Type B pancreatic cell (in vitro differentiated cells): Measurements from ENCODE around the gene TNFAIP8L2. TPM values are rescaled to one million over a fixed set of nuclear protein-coding genes. Genes with fewer than 3 reads are reported as not detected.

Experiments used
- DNase-seq: peaks from one replicate; pipeline ENCODE4 v3.0.0; 2021; ENCODE audit warnings: mixed read lengths; ENCODE audit not compliant: unreplicated experiment; ENCODE audit errors: extremely low spot score
- H3K27ac Mint-ChIP-seq: 2 replicates; pipeline ENCODE4 v1.8.0; 2021; ENCODE audit warnings: mild to moderate bottlenecking, mixed read lengths
- H3K27me3 Mint-ChIP-seq: 2 replicates; pipeline ENCODE4 v1.8.0; 2021; ENCODE audit warnings: mixed read lengths
- H3K36me3 Mint-ChIP-seq: 2 replicates; pipeline ENCODE4 v1.8.0; 2021; ENCODE audit warnings: mixed read lengths
- H3K4me1 Mint-ChIP-seq: one replicate; pipeline ENCODE4 v1.8.0; 2021; ENCODE audit warnings: mixed read lengths; ENCODE audit not compliant: unreplicated experiment
- H3K4me3 Mint-ChIP-seq: 2 replicates; pipeline ENCODE4 v1.8.0; 2021; ENCODE audit warnings: mild to moderate bottlenecking, mixed read lengths
- H3K9me3 Mint-ChIP-seq: 2 replicates; pipeline ENCODE4 v1.8.0; 2021; ENCODE audit warnings: mixed read lengths
- total RNA-seq: library from RNA; stranded (reverse); gene quantifications from 2 replicates; pipeline ENCODE4 v1.2.1, GENCODE V29; 2021; ENCODE audit warnings: low replicate concordance
- TF ChIP-seq, protein P1 (sequence below): fragments of 200-600 bp; sonication (generic); conservative IDR thresholded peaks from 2 replicates; pipeline ENCODE4 v1.5.0; 2021; ENCODE audit warnings: antibody characterized with exemption, mild to moderate bottlenecking

The TNFAIP8L2 gene
- total RNA-seq, 1 donor from 2014 or later = not detected

DNA sequence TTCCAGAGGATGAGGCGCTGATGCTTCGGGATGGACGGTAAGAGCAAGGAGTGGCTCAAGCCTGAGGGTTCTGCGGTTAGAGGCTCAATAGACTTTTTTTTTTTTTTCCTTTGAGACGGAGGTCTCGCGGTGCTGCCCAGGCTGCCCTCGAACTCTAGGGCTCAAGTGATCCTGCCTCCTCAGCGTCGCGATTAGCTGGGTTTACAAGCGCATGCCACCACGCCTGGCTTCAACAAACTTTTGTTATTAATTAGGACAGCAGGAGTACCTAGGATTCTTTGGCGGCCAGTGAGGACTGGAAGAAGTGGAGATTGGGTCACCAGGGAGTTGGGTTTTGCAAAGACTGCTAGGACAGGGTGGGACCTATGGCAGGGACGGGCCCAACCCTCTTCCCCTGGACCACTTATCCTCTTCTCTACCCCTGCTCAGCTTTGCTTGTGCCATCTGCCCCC, 10.1 kb downstream of the TNFAIP8L2 start:
- no peak for DNase-seq
- H3K36me3 Mint-ChIP-seq = peaks cover 19% of the 10 kb centered on the region
- peaks cover 4% of the 10 kb centered on the region for H3K27me3 Mint-ChIP-seq
- H3K27ac Mint-ChIP-seq = peak overlapping the region; percentile 98
- peak overlapping the region; percentile 97 for H3K4me3 Mint-ChIP-seq
- peaks cover 26% of the 10 kb centered on the region for H3K4me1 Mint-ChIP-seq
- H3K9me3 Mint-ChIP-seq = no peaks in the 10 kb centered on the region
- TF ChIP-seq, protein P1, sequence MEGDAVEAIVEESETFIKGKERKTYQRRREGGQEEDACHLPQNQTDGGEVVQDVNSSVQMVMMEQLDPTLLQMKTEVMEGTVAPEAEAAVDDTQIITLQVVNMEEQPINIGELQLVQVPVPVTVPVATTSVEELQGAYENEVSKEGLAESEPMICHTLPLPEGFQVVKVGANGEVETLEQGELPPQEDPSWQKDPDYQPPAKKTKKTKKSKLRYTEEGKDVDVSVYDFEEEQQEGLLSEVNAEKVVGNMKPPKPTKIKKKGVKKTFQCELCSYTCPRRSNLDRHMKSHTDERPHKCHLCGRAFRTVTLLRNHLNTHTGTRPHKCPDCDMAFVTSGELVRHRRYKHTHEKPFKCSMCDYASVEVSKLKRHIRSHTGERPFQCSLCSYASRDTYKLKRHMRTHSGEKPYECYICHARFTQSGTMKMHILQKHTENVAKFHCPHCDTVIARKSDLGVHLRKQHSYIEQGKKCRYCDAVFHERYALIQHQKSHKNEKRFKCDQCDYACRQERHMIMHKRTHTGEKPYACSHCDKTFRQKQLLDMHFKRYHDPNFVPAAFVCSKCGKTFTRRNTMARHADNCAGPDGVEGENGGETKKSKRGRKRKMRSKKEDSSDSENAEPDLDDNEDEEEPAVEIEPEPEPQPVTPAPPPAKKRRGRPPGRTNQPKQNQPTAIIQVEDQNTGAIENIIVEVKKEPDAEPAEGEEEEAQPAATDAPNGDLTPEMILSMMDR = no peak

DNA sequence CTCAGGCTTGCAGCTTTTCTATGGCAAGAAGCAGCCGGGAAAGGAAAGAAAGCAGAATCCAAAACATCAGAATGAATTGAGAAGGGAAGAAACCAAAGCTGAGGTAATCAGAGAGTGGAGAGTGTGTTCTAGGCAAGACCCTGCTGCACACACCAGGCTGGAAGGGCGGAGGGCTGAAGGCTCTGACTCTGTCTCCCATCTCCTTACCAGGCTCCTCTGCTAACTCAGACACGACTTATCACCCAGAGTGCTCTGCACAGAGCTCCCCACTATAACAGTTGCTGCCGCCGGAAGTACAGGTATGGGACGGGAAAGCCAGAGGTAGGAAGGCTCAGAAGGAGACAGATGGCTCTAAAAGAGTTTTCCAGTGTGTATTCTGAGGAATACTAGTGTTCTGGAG, 10.7 kb downstream of the TNFAIP8L2 start:
- H3K27ac Mint-ChIP-seq = peak overlapping the region; percentile 98

DNA sequence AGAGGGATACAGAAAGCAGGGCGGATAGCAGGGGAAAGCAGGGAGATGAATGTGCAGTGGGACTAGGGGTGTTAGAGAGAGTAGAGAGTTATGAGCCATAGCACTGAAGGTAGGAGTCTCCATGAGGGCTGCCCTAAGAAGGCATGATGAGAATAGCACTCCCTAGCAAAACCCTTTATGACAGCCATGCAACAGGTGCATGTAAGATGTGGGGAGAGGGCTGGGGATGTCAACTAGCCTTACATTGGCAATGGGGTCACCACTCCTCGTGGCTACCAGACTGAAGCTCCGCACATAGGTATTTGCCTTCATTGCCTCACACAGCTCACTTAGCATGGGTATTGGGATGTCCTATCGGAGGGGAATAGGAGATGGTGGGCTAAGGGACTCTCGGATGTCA, 14.7 kb downstream of the TNFAIP8L2 start:
- Mint-ChIP-seq H3K9me3 (no peaks in the 10 kb centered on the region), H3K4me1 (peaks cover 9% of the 10 kb centered on the region), H3K36me3 (peaks cover 11% of the 10 kb centered on the region), H3K27me3 (no peaks in the 10 kb centered on the region), H3K4me3 (no peak overlapping the region), H3K27ac (no peak overlapping the region)
- TF ChIP-seq, protein P1 = no peak
- no peak for DNase-seq

More for the DNA sequence above, 10.7 kb downstream of the TNFAIP8L2 start:
- Mint-ChIP-seq H3K36me3 (peaks cover 14% of the 10 kb centered on the region), H3K4me1 (peaks cover 26% of the 10 kb centered on the region), H3K9me3 (no peaks in the 10 kb centered on the region), H3K27me3 (peaks cover 4% of the 10 kb centered on the region), H3K4me3 (peak overlapping the region; percentile 97)
- TF ChIP-seq, protein P1 = no peak
- no peak for DNase-seq

DNA sequence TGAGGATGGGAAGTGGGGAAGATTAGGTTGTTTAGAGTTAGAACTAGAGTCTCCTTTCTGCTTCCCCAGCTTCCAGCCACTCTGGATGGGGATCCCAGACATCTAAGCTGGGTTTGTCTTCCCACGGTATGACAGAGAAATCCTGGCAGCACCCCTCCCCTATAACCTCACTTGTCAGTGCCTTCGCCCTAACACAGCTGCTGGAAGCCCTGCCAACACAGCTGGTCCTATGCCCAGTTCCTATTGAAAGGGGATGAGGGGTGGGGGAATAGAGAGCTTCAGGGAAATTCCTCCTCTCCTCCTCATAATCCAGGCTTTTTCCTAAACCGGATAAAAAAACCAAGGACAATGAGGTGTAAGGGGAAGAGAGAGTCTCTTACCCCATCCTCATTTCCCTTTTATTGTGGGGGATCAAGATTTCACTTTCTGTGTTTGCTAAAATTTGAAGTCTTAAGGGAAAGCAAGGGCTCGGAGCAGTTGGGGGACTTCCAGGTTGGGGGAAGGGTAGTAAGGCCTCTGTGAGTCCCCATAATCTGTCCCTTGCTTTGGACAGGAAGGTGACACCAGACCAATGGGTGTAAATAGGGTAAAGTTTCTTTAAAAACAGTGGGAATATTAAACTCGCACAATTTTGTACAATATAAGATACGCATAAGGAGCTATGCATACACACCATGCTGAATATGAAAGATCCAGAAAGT, 18.7 kb downstream of the TNFAIP8L2 start:
- no peak for DNase-seq
- Mint-ChIP-seq H3K36me3 (peaks cover 19% of the 10 kb centered on the region), H3K27ac (no peak overlapping the region), H3K9me3 (no peaks in the 10 kb centered on the region), H3K27me3 (no peaks in the 10 kb centered on the region), H3K4me1 (no peaks in the 10 kb centered on the region), H3K4me3 (no peak overlapping the region)
- TF ChIP-seq, protein P1 = no peak

DNA sequence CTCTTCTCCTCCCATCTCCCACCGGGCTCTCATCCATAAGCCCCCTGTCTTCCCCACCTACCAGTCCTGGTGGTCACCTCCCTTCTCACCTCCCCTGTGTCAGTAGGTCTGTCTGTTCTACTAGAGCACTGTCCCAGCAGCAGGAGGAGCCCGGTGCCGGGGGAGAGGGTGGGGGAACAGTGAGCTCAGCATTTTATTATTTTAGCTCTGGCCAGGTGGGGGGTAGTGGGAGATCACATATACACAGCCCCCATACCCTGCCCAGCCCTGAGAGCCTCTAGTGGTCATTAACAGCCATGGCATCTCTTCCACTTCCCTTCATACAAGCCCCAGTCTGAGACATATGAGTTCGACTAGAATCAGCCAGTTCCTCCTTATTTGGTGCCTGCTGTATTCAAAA, 19.4 kb downstream of the TNFAIP8L2 start, which contains the start of gene TMOD4:
Gene TMOD4, minus strand, starts transcription at position 119 of the 400 bp plus-strand sequence. CDS start 1,106 bp downstream, outside the sequence.
- no peaks in the 10 kb centered on the region for H3K9me3 Mint-ChIP-seq
- H3K27ac Mint-ChIP-seq = no peak within 1 kb of the TSS
- H3K4me1 Mint-ChIP-seq = no peaks in the 10 kb centered on the region
- peaks cover 23% of the 10 kb centered on the region for H3K36me3 Mint-ChIP-seq
- H3K4me3 Mint-ChIP-seq = no peak within 1 kb of the TSS
- DNase-seq = no peak
- H3K27me3 Mint-ChIP-seq = no peaks in the 10 kb centered on the region
- TF ChIP-seq, protein P1 = peak; percentile 70
